Right lobe of liver (tissue), 6 donors: ENCODE data around the gene DNAH10. TPM values are rescaled to one million over a fixed set of nuclear protein-coding genes. Genes with fewer than 3 reads are reported as not detected.

Source experiments
- ATAC-seq, 4 donors: fragments of 200-7000 bp; cut with Tn5 transposase; one replicate each; pipeline ENCODE4 v1.9.1; 2020; ENCODE audit warnings: mild to moderate bottlenecking in 4 of 4, moderate library complexity in 4 of 4
- DNase-seq, 3 donors: peaks; one replicate each; pipeline ENCODE4 v3.0.0-alpha.2; 2020
- H3K27ac ChIP-seq, 3 donors: fragments of 200-600 bp; one replicate each; pipeline ENCODE4 v1.8.0; 2022
- H3K27me3 ChIP-seq, 2 donors: fragments of 200-600 bp; one replicate each; pipeline ENCODE4 v1.8.0; 2022
- H3K36me3 ChIP-seq, 4 donors: fragments of 200-600 bp; sonication (generic) in 1 of 4; one replicate each; pipeline versions ENCODE4 v1.5.1 to v1.8.0; 2017 to 2022; ENCODE audit warnings: control low read depth in 1 of 4
- H3K4me1 ChIP-seq, 4 donors: fragments of 200-600 bp; sonication (generic) in 1 of 4; one replicate each; pipeline versions ENCODE4 v1.5.1 to v1.8.0; 2017 to 2022; ENCODE audit warnings: control low read depth in 1 of 4
- H3K4me3 ChIP-seq, 3 donors: fragments of 200-600 bp; one replicate each; pipeline ENCODE4 v1.8.0; 2022
- H3K9me3 ChIP-seq, 4 donors: fragments of 200-600 bp; sonication (generic) in 1 of 4; one replicate each; pipeline versions ENCODE4 v1.5.1 to v1.8.0; 2017 to 2022; ENCODE audit warnings: control low read depth in 1 of 4
- POLR2A ChIP-seq: fragments of 450-650 bp; IDR thresholded peaks from one replicate; pipeline ENCODE4 v1.6.1; 2017; ENCODE audit warnings: antibody characterized with exemption, mild to moderate bottlenecking
- WGBS: methylation state at CpG from one replicate; pipeline ENCODE4 v1.1.6; 2018; ENCODE audit warnings: low coverage, low lambda C conversion rate; ENCODE audit not compliant: insufficient coverage; ENCODE audit errors: missing lambda C conversion rate; 5-methylcytosine and 5-hydroxymethylcytosine counted together
- intact Hi-C, 2 donors: fragments of 100-400 bp; cut with DNase I; formaldehyde crosslinking; loops; one replicate each; pipeline versions ENCODE4 v1.11.2 to v1.14.1; 2022
- total RNA-seq, 6 experiments: library from RNA; depleted of rRNA in 2 of 6; stranded (reverse); fragments of >200 nt in 2 of 6; fragmentation: NEBNext Ultra II Directional in 3 of 6; extraction: Animal tissue kit (Norgen Biotek cat#: 25700) in 3 of 6; gene quantifications; one replicate each; pipeline versions ENCODE4 v1.1.0 to v1.2.4, GENCODE V29; 2016 to 2023
- TF ChIP-seq, protein P1 (sequence below), 4 donors: fragments of 200-600 bp in 3 of 4; fragments of 450-650 bp in 1 of 4; IDR thresholded peaks; one replicate each; pipeline versions ENCODE4 v1.5.1 to v1.8.0; 2016 to 2022; ENCODE audit warnings: antibody characterized with exemption in 4 of 4, mild to moderate bottlenecking in 2 of 4
- donor health status: DM: no; HTN: yes; CAD: no.
- donor health status: DM: no; HTN: no; CAD: no.
- donor health status: DM: no; HTN: no; CAD: no.
- donor health status: DM: no; HTN: yes; CAD: no.
- donor health status: DM: no; HTN: yes; CAD: no.

Gene DNAH10
- total RNA-seq, 6 experiments from 2014 or later: under 0.01 to 0.40 (median 0.16) TPM; not detected in 1

DNA sequence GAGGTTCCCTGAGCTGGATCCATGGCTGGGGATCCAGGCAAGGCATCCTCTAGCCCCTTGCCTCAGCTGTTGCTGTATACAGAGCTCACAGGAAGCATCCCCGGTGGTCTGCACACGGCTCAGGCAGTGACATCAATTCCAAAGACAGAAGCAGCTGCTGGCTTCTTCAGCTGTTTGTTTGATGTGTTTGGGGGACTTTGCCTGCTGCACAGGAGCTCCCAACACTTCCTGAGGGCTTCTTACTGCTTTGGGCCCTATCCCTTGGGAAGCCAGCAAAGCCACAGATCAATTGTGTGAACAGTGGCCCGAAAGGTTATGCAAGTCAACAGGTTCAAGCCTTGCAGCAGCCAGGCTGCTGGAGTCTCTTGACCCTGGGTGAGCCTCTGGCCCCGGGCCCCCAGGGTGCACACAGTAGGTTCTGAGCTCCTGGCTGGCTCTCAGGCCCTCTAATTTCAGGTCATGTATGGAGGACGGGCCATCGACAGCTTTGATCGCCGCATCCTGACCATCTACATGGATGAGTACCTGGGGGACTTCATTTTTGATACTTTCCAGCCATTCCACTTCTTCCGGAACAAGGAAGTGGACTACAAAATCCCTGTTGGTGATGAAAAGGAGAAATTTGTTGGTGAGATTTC is 168.0 kb downstream of the DNAH10 start:
- H3K4me1 ChIP-seq: no peaks in the 10 kb centered on the region
- H3K36me3 ChIP-seq: no peaks in the 10 kb centered on the region
- no peak for ATAC-seq
- WGBS: 83% methylated on average over 1 of the region's 9 CpGs
- no peak overlapping the region for H3K4me3 ChIP-seq
- no peak for DNase-seq
- H3K27ac ChIP-seq: no peak overlapping the region
- H3K27me3 ChIP-seq: no peaks in the 10 kb centered on the region
- intact Hi-C loops: loop anchor here in 1 of 2 donors (10.0 kb wide), 1 partner anchor 375 kb away; no protein-coding TSS in a partner anchor
- no peaks in the 10 kb centered on the region for H3K9me3 ChIP-seq
- TF ChIP-seq, protein P1, sequence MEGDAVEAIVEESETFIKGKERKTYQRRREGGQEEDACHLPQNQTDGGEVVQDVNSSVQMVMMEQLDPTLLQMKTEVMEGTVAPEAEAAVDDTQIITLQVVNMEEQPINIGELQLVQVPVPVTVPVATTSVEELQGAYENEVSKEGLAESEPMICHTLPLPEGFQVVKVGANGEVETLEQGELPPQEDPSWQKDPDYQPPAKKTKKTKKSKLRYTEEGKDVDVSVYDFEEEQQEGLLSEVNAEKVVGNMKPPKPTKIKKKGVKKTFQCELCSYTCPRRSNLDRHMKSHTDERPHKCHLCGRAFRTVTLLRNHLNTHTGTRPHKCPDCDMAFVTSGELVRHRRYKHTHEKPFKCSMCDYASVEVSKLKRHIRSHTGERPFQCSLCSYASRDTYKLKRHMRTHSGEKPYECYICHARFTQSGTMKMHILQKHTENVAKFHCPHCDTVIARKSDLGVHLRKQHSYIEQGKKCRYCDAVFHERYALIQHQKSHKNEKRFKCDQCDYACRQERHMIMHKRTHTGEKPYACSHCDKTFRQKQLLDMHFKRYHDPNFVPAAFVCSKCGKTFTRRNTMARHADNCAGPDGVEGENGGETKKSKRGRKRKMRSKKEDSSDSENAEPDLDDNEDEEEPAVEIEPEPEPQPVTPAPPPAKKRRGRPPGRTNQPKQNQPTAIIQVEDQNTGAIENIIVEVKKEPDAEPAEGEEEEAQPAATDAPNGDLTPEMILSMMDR (IDR thresholded peaks at IDR 0.05): no peak
- TF ChIP-seq POLR2A: no peak

DNA sequence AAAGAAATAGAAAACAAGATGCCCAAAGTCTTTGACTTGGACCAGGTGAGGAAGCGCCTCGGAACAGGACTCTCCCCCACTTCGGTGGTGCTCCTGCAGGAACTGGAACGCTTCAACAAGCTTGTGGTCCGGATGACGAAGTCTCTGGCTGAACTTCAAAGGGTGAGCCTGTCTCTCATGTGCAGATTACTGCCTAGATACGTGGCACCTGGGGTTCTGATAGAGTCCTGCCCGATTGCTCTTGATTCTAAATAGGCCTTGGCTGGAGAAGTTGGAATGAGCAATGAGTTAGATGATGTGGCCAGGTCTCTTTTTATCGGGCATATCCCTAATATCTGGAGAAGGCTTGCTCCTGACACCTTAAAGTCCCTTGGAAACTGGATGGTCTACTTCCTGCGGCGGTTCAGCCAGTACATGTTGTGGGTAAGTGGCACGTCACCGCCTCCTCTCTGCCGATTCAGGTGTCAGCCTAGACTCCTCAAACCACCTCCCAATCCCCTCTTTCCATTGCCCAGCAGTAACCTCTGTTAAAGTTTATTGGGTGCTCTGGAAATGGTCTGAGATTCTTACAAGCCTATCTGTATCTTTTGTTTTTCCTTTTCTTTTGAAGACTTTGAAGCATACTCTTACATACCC is 169.7 kb downstream of the DNAH10 start:
- DNase-seq: no peak
- Histone ChIP-seq H3K27me3 (no peaks in the 10 kb centered on the region), H3K27ac (no peak overlapping the region), H3K9me3 (no peaks in the 10 kb centered on the region), H3K4me1 (no peaks in the 10 kb centered on the region), H3K36me3 (no peaks in the 10 kb centered on the region), H3K4me3 (no peak overlapping the region)
- TF ChIP-seq, protein P1 (IDR thresholded peaks at IDR 0.05): no peak
- TF ChIP-seq POLR2A: no peak
- no peak for ATAC-seq
- 75% methylated on average over 9 of the region's 14 CpGs for WGBS
- intact Hi-C loops: loop anchor here in 1 of 2 donors (10.0 kb wide), 1 partner anchor 373 kb away; no protein-coding TSS in a partner anchor

DNA sequence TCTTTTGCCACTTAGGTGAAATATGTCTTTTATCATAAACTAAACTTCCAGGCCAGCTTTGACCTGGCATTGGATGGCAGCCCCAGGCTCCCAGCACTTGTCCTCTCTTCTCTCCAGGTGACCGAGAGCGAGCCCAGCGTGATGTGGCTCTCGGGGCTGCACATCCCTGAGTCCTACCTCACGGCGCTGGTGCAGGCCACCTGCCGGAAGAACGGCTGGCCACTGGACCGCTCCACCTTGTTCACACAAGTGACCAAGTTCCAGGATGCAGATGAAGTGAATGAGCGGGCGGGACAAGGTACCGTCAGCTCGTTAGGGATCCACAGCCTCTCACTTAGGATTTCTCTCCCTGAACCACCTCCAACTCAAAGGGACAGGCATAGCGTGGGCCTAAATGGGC is 171.1 kb downstream of the DNAH10 start:
- TF ChIP-seq, protein P1 (IDR thresholded peaks at IDR 0.05): no peak
- TF ChIP-seq POLR2A: no peak
- WGBS: 88% methylated on average over 6 of the region's 14 CpGs
- Histone ChIP-seq H3K27me3 (no peaks in the 10 kb centered on the region), H3K27ac (no peak overlapping the region), H3K4me1 (no peaks in the 10 kb centered on the region), H3K36me3 (no peaks in the 10 kb centered on the region), H3K4me3 (no peak overlapping the region), H3K9me3 (no peaks in the 10 kb centered on the region)
- ATAC-seq (no peak), DNase-seq (no peak)
- intact Hi-C loops: loop anchor here in 1 of 2 donors (10.0 kb wide), 1 partner anchor 372 kb away; no protein-coding TSS in a partner anchor

DNA sequence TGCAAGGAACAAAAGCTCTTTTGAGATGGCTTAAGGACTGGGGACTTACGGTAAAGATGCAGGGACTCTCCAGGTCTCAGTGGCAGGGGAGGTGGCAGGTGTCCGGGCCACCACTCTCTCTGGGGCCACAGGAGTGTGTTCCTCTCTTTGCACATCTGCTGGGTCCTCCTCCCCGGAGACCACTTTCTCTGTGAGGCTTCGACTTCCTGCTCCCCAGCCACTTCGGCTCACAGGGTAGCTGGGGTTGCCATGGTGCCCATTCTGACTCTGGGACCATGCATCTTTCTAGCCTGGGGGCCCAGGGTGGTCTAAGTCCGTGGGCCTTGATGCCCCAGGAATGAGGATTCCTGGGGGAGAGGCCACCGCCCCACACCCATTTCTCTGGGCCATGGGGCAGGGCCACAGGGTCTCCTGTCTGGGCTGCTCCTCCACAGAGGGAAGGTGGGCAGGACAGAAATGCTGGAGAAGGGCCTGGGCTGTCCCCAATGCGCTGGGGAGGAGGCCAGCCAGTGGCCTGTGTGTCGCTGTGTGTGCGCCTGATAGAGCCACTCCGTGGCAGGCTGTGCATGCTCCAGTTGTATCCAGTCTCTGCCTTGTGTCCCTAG is 172.0 kb downstream of the DNAH10 start:
- Histone ChIP-seq H3K36me3 (no peaks in the 10 kb centered on the region), H3K4me3 (no peak overlapping the region), H3K27ac (no peak overlapping the region), H3K27me3 (no peaks in the 10 kb centered on the region), H3K4me1 (no peaks in the 10 kb centered on the region), H3K9me3 (no peaks in the 10 kb centered on the region)
- ATAC-seq: no peak
- intact Hi-C loops: loop anchor here in 1 of 2 donors (10.0 kb wide), 1 partner anchor 371 kb away; no protein-coding TSS in a partner anchor
- TF ChIP-seq, protein P1 (IDR thresholded peaks at IDR 0.05): no peak
- TF ChIP-seq POLR2A: no peak
- DNase-seq: no peak
- WGBS: 0% methylated on average over 1 of the region's 11 CpGs
